Glutamatergic neuron (in vitro differentiated cells): ENCODE data around the gene RAB5B. TPM values are rescaled to one million over a fixed set of nuclear protein-coding genes. Genes with fewer than 3 reads are reported as not detected.
"Not testable (repeated sequence)": the region's sequence is repeated elsewhere in the genome, so short reads cannot be mapped to it uniquely, and the experiment has no call there.

Experiments
- DNase-seq: peaks from one replicate; pipeline ENCODE4 v3.0.0; 2022
- H3K27ac Mint-ChIP-seq: one replicate; pipeline ENCODE4 v1.8.0; 2020; ENCODE audit warnings: mild to moderate bottlenecking, mixed read lengths, inconsistent platforms; ENCODE audit not compliant: unreplicated experiment
- H3K27me3 Mint-ChIP-seq: one replicate; pipeline ENCODE4 v1.8.0; 2020; ENCODE audit warnings: mild to moderate bottlenecking, moderate library complexity, mixed read lengths, inconsistent platforms; ENCODE audit not compliant: unreplicated experiment
- H3K36me3 Mint-ChIP-seq: one replicate; pipeline ENCODE4 v1.8.0; 2020; ENCODE audit warnings: mild to moderate bottlenecking, mixed read lengths, inconsistent platforms; ENCODE audit not compliant: unreplicated experiment
- H3K4me1 Mint-ChIP-seq: one replicate; pipeline ENCODE4 v1.8.0; 2020; ENCODE audit warnings: mild to moderate bottlenecking, low read depth, mixed read lengths, inconsistent platforms; ENCODE audit not compliant: unreplicated experiment
- H3K4me3 Mint-ChIP-seq: one replicate; pipeline ENCODE4 v1.8.0; 2020; ENCODE audit warnings: mild to moderate bottlenecking, mixed read lengths, inconsistent platforms; ENCODE audit not compliant: unreplicated experiment
- H3K9me3 Mint-ChIP-seq: one replicate; pipeline ENCODE4 v1.8.0; 2020; ENCODE audit warnings: mild to moderate bottlenecking, moderate library complexity, mixed read lengths, inconsistent platforms; ENCODE audit not compliant: unreplicated experiment
- CTCF ChIP-seq: fragments of 200-600 bp; sonication (generic); IDR thresholded peaks from one replicate; pipeline ENCODE4 v1.5.0; 2021; ENCODE audit not compliant: partially characterized antibody, unreplicated experiment
- total RNA-seq: library from RNA; stranded (reverse); fragmentation: NEBNext Ultra II Directional; extraction: Animal tissue kit (Norgen Biotek cat#: 25700); gene quantifications from one replicate; pipeline ENCODE4 v1.2.1, GENCODE V29; 2021; ENCODE audit not compliant: unreplicated experiment

Gene RAB5B
- total RNA-seq, 1 donor from 2014 or later, result 170 TPM

GRCh38 chr12:55983232-55983842 is 9.5 kb downstream of the RAB5B start:
- no peak overlapping the region for H3K27ac Mint-ChIP-seq

GRCh38 chr12:55984861-55985260 is 11.0 kb downstream of the RAB5B start:
- no peak for TF ChIP-seq CTCF
- no peak overlapping the region for H3K4me3 Mint-ChIP-seq
- peaks cover 5% of the 10 kb centered on the region for H3K4me1 Mint-ChIP-seq
- H3K36me3 Mint-ChIP-seq, result no peaks in the 10 kb centered on the region
- DNase-seq, result no peak
- no peaks in the 10 kb centered on the region for H3K9me3 Mint-ChIP-seq
- no peak overlapping the region for H3K27ac Mint-ChIP-seq
- peaks cover 2% of the 10 kb centered on the region for H3K27me3 Mint-ChIP-seq

More at GRCh38 chr12:55983232-55983842, 9.5 kb downstream of the RAB5B start:
- H3K4me3 Mint-ChIP-seq, result no peak overlapping the region
- H3K4me1 Mint-ChIP-seq, result peaks cover 5% of the 10 kb centered on the region
- no peak for DNase-seq
- no peaks in the 10 kb centered on the region for H3K36me3 Mint-ChIP-seq
- H3K9me3 Mint-ChIP-seq, result no peaks in the 10 kb centered on the region
- H3K27me3 Mint-ChIP-seq, result peaks cover 2% of the 10 kb centered on the region
- TF ChIP-seq CTCF, result no peak

- H3K9me3 Mint-ChIP-seq, result no peaks in the 10 kb centered on the region
- peaks cover 5% of the 10 kb centered on the region for H3K4me1 Mint-ChIP-seq
- H3K27ac Mint-ChIP-seq, result no peak overlapping the region
- DNase-seq, result no peak
- TF ChIP-seq CTCF, result no peak
- H3K36me3 Mint-ChIP-seq, result no peaks in the 10 kb centered on the region
- H3K4me3 Mint-ChIP-seq, result no peak overlapping the region
- peaks cover 2% of the 10 kb centered on the region for H3K27me3 Mint-ChIP-seq
Observed at GRCh38 chr12:55985341-55985740, 11.5 kb downstream of the RAB5B start.

- not testable (repeated sequence) for DNase-seq, H3K9me3 Mint-ChIP-seq, H3K4me3 Mint-ChIP-seq, H3K36me3 Mint-ChIP-seq, H3K27me3 Mint-ChIP-seq, H3K4me1 Mint-ChIP-seq
- peak overlapping the region; percentile 53 for H3K27ac Mint-ChIP-seq
Observed at GRCh38 chr12:55985976-55986375, 12.1 kb downstream of the RAB5B start.

- Mint-ChIP-seq H3K4me1 (no peaks in the 10 kb centered on the region), H3K27ac (no peak overlapping the region), H3K27me3 (no peaks in the 10 kb centered on the region), H3K4me3 (no peak overlapping the region), H3K9me3 (peaks cover 1% of the 10 kb centered on the region), H3K36me3 (no peaks in the 10 kb centered on the region)
- TF ChIP-seq CTCF, result no peak
- DNase-seq, result no peak
Observed at GRCh38 chr12:55991110-55991509, 17.2 kb downstream of the RAB5B start.
